Colonic mucosa (tissue), 4 donors: ENCODE data around the gene OR52D1. TPM values are rescaled to one million over a fixed set of nuclear protein-coding genes. Genes with fewer than 3 reads are reported as not detected.

Experiments used
- DNase-seq: peaks from one replicate; pipeline ENCODE4 v3.0.0-alpha.2; 2020
- H3K27ac ChIP-seq: fragments of 200-600 bp; one replicate; pipeline ENCODE4 v1.8.0; 2021
- H3K27me3 ChIP-seq: fragments of 200-600 bp; one replicate; pipeline ENCODE4 v1.8.0; 2021
- H3K36me3 ChIP-seq: fragments of 200-600 bp; one replicate; pipeline ENCODE4 v1.8.0; 2021
- H3K4me1 ChIP-seq: fragments of 200-600 bp; one replicate; pipeline ENCODE4 v1.8.0; 2021; ENCODE audit warnings: mild to moderate bottlenecking
- H3K4me3 ChIP-seq: fragments of 200-600 bp; one replicate; pipeline ENCODE4 v1.8.0; 2021
- H3K9ac ChIP-seq, 2 donors: one replicate each; pipeline ENCODE4 v1.7.0; 2013; ENCODE audit warnings: control low read depth in 2 of 2, low read depth in 2 of 2, low read length in 2 of 2
- H3K9me3 ChIP-seq: fragments of 200-600 bp; one replicate; pipeline ENCODE4 v1.8.0; 2021
- intact Hi-C: fragments of 100-400 bp; cut with DNase I; formaldehyde crosslinking; loops from one replicate; pipeline ENCODE4 v1.14.1; 2022
- total RNA-seq, 2 donors: library from RNA; stranded (reverse); fragmentation: NEBNext Ultra II Directional in 1 of 2; extraction: Animal tissue kit (Norgen Biotek cat#: 25700) in 1 of 2; gene quantifications; one replicate each; pipeline ENCODE4 v1.2.1, GENCODE V29; 2021
- TF ChIP-seq, protein P1 (sequence below): fragments of 200-600 bp; IDR thresholded peaks from one replicate; pipeline ENCODE4 v1.8.0; 2022; ENCODE audit warnings: antibody characterized with exemption, mild to moderate bottlenecking
- donor health status: healthy.
- donor health status: DM: no; HTN: no; CAD: no.
- donor health status: DM: no; HTN: no; CAD: no.

The OR52D1 gene
- total RNA-seq, 2 donors from 2014 or later, result not detected

DNA sequence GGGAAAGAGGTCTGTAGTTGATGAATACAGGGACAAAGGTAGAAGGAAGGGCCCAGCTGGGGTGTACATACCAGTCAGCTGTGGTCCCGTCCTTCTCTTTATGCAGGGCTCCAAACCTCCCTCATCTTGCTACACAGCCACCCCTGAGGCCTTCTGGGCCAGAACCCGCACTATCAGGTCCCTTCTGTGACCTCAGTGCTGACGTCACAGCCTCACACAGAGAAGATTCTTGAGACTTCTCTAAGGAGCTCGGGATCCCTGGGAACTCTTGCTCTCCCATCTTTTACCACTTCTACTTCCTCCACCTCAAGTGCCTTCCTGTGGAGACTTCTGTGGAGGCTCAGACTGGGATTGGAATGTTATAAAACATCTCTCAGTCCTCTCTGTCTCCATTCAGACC lies 21.3 kb downstream of the OR52D1 start, which contains the start of gene UBQLN3:
Gene UBQLN3 (minus strand): TSS at position 155 of the 400 bp plus-strand sequence. CDS start 399 bp downstream, outside the sequence.
- H3K4me3 ChIP-seq, result no peak within 1 kb of the TSS
- TF ChIP-seq, protein P1, sequence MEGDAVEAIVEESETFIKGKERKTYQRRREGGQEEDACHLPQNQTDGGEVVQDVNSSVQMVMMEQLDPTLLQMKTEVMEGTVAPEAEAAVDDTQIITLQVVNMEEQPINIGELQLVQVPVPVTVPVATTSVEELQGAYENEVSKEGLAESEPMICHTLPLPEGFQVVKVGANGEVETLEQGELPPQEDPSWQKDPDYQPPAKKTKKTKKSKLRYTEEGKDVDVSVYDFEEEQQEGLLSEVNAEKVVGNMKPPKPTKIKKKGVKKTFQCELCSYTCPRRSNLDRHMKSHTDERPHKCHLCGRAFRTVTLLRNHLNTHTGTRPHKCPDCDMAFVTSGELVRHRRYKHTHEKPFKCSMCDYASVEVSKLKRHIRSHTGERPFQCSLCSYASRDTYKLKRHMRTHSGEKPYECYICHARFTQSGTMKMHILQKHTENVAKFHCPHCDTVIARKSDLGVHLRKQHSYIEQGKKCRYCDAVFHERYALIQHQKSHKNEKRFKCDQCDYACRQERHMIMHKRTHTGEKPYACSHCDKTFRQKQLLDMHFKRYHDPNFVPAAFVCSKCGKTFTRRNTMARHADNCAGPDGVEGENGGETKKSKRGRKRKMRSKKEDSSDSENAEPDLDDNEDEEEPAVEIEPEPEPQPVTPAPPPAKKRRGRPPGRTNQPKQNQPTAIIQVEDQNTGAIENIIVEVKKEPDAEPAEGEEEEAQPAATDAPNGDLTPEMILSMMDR, result no peak
- intact Hi-C loops, result no loop called here
- H3K9me3 ChIP-seq, result no peaks in the 10 kb centered on the region
- no peaks in the 10 kb centered on the region for H3K36me3 ChIP-seq
- no peak within 1 kb of the TSS for H3K27ac ChIP-seq
- no peak within 1 kb of the TSS for H3K9ac ChIP-seq
- H3K27me3 ChIP-seq, result no peaks in the 10 kb centered on the region
- no peak for DNase-seq
- H3K4me1 ChIP-seq, result no peaks in the 10 kb centered on the region

DNA sequence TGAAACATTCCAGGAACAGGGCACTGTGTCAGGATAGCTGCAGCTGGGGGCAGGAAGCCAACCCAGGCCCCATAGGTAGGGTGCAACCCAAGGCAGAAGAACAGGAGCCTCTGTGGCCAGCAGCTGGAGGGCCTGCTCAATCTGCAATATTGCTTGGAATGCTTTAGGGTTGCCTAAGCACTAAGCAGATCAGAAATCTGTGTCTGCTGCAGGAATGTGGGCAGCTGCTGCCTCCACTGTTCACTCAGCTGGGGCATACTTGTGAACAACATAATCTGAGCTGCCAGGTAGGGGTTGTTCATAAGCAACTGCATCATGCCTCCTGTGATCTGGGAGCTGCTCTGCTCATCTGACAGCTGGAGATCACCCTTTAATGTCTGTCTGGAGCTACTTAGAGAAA lies 26.4 kb downstream of the OR52D1 start:
- TF ChIP-seq, protein P1, result no peak
- H3K27me3 ChIP-seq, result no peaks in the 10 kb centered on the region
- no peak overlapping the region for H3K27ac ChIP-seq
- no peak for DNase-seq
- H3K9ac ChIP-seq, result no peak overlapping the region
- H3K4me1 ChIP-seq, result no peaks in the 10 kb centered on the region
- no peaks in the 10 kb centered on the region for H3K36me3 ChIP-seq
- H3K4me3 ChIP-seq, result no peak overlapping the region
- no peaks in the 10 kb centered on the region for H3K9me3 ChIP-seq
- intact Hi-C loops, result no loop called here

DNA sequence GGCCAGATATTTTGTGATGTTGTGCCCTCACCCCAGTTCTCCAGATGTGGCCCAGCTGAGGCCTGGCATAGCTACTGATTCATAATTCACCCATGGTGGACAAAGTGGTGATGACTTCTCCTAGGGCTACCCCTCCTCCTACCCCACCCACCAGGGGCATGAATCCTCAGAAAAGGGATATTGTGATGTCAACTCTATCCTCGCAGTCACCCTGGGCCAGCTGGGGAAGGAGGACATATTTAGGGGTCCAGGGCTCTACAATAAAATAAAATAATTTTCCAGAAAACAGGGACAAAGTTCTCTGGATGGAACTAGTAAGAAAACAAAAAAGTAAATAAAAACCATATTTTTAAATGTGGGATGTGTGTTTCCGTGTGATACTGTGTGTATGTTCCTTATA lies 28.1 kb downstream of the OR52D1 start, which contains the start of gene UBQLNL:
Gene UBQLNL (minus strand): TSS at position 101 of the 400 bp plus-strand sequence. CDS start 258 bp downstream, outside the sequence.
- no peak for DNase-seq
- intact Hi-C loops, result no loop called here
- Histone ChIP-seq H3K9me3 (no peaks in the 10 kb centered on the region), H3K27ac (no peak within 1 kb of the TSS), H3K27me3 (no peaks in the 10 kb centered on the region), H3K9ac (no peak within 1 kb of the TSS), H3K4me1 (no peaks in the 10 kb centered on the region), H3K4me3 (no peak within 1 kb of the TSS), H3K36me3 (no peaks in the 10 kb centered on the region)
- TF ChIP-seq, protein P1, result no peak

DNA sequence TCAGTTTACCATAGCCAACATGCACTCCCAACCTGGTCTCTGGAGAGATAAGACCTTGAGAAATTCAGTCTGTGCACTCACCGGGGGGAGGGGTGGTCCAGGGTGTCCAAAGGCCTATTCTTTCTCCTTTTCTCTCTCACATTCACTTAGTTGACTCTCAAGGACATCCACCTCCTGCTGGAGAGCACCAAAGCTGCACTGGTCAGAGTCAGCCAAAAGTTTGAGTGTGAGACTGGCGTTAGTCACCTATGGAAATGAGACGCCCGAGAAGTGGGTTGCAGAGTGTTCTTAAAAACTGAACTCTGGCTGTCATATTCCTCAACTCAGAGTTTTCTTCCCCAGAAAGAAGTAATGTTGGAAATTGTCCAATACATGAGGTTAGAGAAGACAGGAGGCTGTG lies 33.1 kb downstream of the OR52D1 start:
- H3K4me3 ChIP-seq, result no peak overlapping the region
- H3K4me1 ChIP-seq, result no peaks in the 10 kb centered on the region
- no peak for DNase-seq
- TF ChIP-seq, protein P1, result no peak
- H3K9me3 ChIP-seq, result no peaks in the 10 kb centered on the region
- no peak overlapping the region for H3K9ac ChIP-seq
- intact Hi-C loops, result no loop called here
- no peaks in the 10 kb centered on the region for H3K27me3 ChIP-seq
- H3K27ac ChIP-seq, result no peak overlapping the region
- H3K36me3 ChIP-seq, result no peaks in the 10 kb centered on the region

DNA sequence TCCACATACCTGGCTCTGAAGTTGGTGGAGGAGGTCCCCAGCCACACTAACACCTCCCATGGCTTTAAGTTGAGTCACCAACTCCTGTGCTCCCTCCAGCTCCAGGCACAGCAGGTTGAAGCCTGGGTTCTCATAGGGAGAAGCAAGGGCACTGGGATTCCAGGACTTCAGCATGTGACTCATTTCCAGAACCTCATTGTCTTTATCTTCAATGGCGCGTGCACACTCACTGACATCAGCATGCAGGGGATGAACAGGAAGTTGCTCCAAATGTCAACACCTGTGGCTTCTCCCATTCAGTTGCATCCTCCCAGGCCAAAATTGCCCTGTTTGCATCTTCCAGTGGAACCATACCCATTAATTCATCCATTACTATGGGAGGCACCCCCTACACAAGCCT lies 33.8 kb downstream of the OR52D1 start:
- Histone ChIP-seq H3K9ac (no peak overlapping the region), H3K4me1 (no peaks in the 10 kb centered on the region), H3K4me3 (no peak overlapping the region), H3K27ac (no peak overlapping the region), H3K27me3 (no peaks in the 10 kb centered on the region), H3K9me3 (no peaks in the 10 kb centered on the region), H3K36me3 (no peaks in the 10 kb centered on the region)
- TF ChIP-seq, protein P1, result no peak
- intact Hi-C loops, result no loop called here
- no peak for DNase-seq

DNA sequence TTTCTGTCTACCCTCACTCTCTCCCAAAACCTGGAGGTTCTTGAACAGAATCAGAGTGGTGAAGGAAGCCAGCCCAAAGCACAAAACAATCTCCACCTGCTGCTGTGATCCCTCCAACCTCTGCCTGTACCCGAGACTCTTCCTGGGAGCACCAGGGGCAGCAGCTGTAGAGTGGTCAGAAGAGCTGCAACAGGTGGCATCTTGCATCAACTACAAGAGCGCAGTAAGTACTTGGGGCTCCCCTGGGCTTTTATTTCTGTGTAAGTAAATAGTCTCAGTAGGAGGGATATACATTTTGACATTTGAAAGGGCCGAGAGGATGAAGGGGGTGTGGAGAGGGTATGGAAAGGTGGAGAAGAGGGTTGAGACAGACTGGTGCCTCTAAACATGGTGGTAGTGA lies 36.3 kb downstream of the OR52D1 start:
- H3K9me3 ChIP-seq, result no peaks in the 10 kb centered on the region
- intact Hi-C loops, result no loop called here
- DNase-seq, result no peak
- H3K27me3 ChIP-seq, result no peaks in the 10 kb centered on the region
- no peaks in the 10 kb centered on the region for H3K36me3 ChIP-seq
- TF ChIP-seq, protein P1, result no peak
- no peak overlapping the region for H3K9ac ChIP-seq
- no peak overlapping the region for H3K4me3 ChIP-seq
- H3K27ac ChIP-seq, result no peak overlapping the region
- no peaks in the 10 kb centered on the region for H3K4me1 ChIP-seq
